Measurements from ENCODE around the gene GATAD2A.

The GATAD2A gene

GRCh38 chr19:19514881-19515641, 109.6 kb downstream of the GATAD2A start, which contains the start of gene TSSK6:
Gene TSSK6, minus strand, starts transcription at chr19:19515548. Its CDS starts 121 bp downstream, at chr19:19515427.
- DNase-seq = no peak

GRCh38 chr19:19515642-19516519, 110.4 kb downstream of the GATAD2A start, which contains the start of gene NDUFA13:
Gene NDUFA13, plus strand, starts transcription at chr19:19516225. Its CDS starts 14 bp downstream, at chr19:19516239.
- peak; percentile 84 for DNase-seq

- no peak for DNase-seq
Observed at GRCh38 chr19:19517235-19517619, 111.8 kb downstream of the GATAD2A start.

- no peak for DNase-seq
Observed at GRCh38 chr19:19520989-19521388, 115.5 kb downstream of the GATAD2A start.

GRCh38 chr19:19523177-19523576, 117.7 kb downstream of the GATAD2A start:
- DNase-seq = no peak

- no peak for DNase-seq
Observed at GRCh38 chr19:19524053-19524452, 118.6 kb downstream of the GATAD2A start.

- no peak for DNase-seq
Observed at GRCh38 chr19:19525611-19526380, 120.3 kb downstream of the GATAD2A start.

GRCh38 chr19:19526581-19527370, 121.3 kb downstream of the GATAD2A start:
- DNase-seq = no peak

- DNase-seq = no peak
Observed at GRCh38 chr19:19527371-19527656, 121.8 kb downstream of the GATAD2A start.

GRCh38 chr19:19527674-19528625, 122.5 kb downstream of the GATAD2A start:
- no peak for DNase-seq

- no peak for DNase-seq
Observed at GRCh38 chr19:19528721-19529490, 123.4 kb downstream of the GATAD2A start, which contains the start of gene YJEFN3. Gene YJEFN3, plus strand, starts transcription at chr19:19528911. Its CDS starts 22 bp downstream, at chr19:19528933.

GRCh38 chr19:19529783-19530422, 124.4 kb downstream of the GATAD2A start:
- no peak for DNase-seq

- DNase-seq = no peak
Observed at GRCh38 chr19:19530423-19530804, 124.9 kb downstream of the GATAD2A start.

GRCh38 chr19:19530889-19531288, 125.4 kb downstream of the GATAD2A start:
- no peak for DNase-seq

GRCh38 chr19:19531951-19532805, 126.7 kb downstream of the GATAD2A start:
- DNase-seq = peak; percentile 37

- DNase-seq = no peak
Observed at GRCh38 chr19:19532806-19533701, 127.6 kb downstream of the GATAD2A start.

- no peak for DNase-seq
Observed at GRCh38 chr19:19533841-19534240, 128.4 kb downstream of the GATAD2A start.

Measured in HCEC 1CT (cell line).